Measurements from ENCODE around the gene ACTL8. TPM values are rescaled to one million over a fixed set of nuclear protein-coding genes. Genes with fewer than 3 reads are reported as not detected.

ACTL8 gene
- total and polyA plus RNA-seq, 2 experiments from 2014 or later, result 0.38 to 0.71 TPM

DNA sequence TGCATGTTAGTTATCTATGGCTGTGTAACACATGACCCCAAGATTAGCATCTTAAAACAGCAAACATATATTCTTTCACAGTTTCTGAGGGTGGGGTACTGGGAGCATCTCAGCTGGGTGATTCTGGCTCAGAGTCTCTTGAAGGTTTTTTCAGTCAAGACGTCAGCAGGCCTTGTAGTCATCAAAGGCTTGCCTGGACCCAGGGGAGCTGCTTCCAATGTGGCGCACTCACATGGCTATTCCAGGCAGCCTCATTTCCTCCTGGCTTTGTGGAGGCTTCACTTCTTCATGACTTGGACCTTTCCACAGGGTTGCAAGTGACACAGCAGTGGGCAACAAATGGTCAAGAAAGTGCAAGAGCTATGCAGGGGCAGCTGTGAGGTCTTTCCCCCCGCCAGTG lies 114.7 kb downstream of the ACTL8 start:
- Mint-ChIP-seq H3K27ac (no peak overlapping the region), H3K4me3 (no peak overlapping the region), H3K36me3 (ENCODE audit: low read depth) (peaks cover 5% of the 10 kb centered on the region; the same call in 2 of the 3 replicates), H3K27me3 (ENCODE audit: insufficient read depth, low read depth, poor library complexity) (peaks cover 3% of the 10 kb centered on the region), H3K9me3 (peaks cover 16% of the 10 kb centered on the region), H3K4me1 (peaks cover 11% of the 10 kb centered on the region; the same call in 2 of the 3 replicates)
- no peaks in the 10 kb centered on the region; the same call in 1 of the 2 replicates for H4K20me1 ChIP-seq (replicated peaks; ENCODE audit: insufficient read depth)
- peaks cover 5% of the 10 kb centered on the region for H3K4me1 ChIP-seq (ENCODE audit: insufficient read depth)
- DNase-seq (ENCODE audit: low spot score) (no peak), ATAC-seq (no peak)
- no peak overlapping the region for H3K27ac ChIP-seq (ENCODE audit: low read depth)
- 0 out of 2 replicates have a peak, but pooled peaks cover 4% of the 10 kb centered on the region for H3K9me2 ChIP-seq (ENCODE audit: insufficient read depth)
- H3K36me3 ChIP-seq (ENCODE audit: insufficient read depth), result no peaks in the 10 kb centered on the region
- no peaks in the 10 kb centered on the region for H3F3A ChIP-seq (replicated peaks; ENCODE audit: low read depth)
- H3K79me2 ChIP-seq (replicated peaks; ENCODE audit: insufficient read depth), result no peaks in the 10 kb centered on the region
- H3K27me3 ChIP-seq (ENCODE audit: insufficient read depth), result no peaks in the 10 kb centered on the region
- H3K4me3 ChIP-seq, result no peak overlapping the region
- no peak overlapping the region for H3K4me2 ChIP-seq
- no peak overlapping the region for H2AFZ ChIP-seq
- no peak for TF ChIP-seq EZH2 (IDR thresholded peaks at IDR 0.05; ENCODE audit: low read depth, unreplicated experiment)
- TF ChIP-seq, protein P1, sequence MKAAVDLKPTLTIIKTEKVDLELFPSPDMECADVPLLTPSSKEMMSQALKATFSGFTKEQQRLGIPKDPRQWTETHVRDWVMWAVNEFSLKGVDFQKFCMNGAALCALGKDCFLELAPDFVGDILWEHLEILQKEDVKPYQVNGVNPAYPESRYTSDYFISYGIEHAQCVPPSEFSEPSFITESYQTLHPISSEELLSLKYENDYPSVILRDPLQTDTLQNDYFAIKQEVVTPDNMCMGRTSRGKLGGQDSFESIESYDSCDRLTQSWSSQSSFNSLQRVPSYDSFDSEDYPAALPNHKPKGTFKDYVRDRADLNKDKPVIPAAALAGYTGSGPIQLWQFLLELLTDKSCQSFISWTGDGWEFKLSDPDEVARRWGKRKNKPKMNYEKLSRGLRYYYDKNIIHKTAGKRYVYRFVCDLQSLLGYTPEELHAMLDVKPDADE (IDR thresholded peaks at IDR 0.05), result no peak
- no peak for TF ChIP-seq STAT1 (IDR thresholded peaks at IDR 0.05; ENCODE audit: unreplicated experiment)
- no peak for TF ChIP-seq NANOG (IDR thresholded peaks at IDR 0.05; ENCODE audit: borderline replicate concordance)
- TF ChIP-seq, protein P2, sequence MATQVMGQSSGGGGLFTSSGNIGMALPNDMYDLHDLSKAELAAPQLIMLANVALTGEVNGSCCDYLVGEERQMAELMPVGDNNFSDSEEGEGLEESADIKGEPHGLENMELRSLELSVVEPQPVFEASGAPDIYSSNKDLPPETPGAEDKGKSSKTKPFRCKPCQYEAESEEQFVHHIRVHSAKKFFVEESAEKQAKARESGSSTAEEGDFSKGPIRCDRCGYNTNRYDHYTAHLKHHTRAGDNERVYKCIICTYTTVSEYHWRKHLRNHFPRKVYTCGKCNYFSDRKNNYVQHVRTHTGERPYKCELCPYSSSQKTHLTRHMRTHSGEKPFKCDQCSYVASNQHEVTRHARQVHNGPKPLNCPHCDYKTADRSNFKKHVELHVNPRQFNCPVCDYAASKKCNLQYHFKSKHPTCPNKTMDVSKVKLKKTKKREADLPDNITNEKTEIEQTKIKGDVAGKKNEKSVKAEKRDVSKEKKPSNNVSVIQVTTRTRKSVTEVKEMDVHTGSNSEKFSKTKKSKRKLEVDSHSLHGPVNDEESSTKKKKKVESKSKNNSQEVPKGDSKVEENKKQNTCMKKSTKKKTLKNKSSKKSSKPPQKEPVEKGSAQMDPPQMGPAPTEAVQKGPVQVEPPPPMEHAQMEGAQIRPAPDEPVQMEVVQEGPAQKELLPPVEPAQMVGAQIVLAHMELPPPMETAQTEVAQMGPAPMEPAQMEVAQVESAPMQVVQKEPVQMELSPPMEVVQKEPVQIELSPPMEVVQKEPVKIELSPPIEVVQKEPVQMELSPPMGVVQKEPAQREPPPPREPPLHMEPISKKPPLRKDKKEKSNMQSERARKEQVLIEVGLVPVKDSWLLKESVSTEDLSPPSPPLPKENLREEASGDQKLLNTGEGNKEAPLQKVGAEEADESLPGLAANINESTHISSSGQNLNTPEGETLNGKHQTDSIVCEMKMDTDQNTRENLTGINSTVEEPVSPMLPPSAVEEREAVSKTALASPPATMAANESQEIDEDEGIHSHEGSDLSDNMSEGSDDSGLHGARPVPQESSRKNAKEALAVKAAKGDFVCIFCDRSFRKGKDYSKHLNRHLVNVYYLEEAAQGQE (IDR thresholded peaks at IDR 0.05; ENCODE audit: unreplicated experiment), result no peak
- TF ChIP-seq ZNF114 (CRISPR knock-in tag; IDR thresholded peaks at IDR 0.05), result no peak

DNA sequence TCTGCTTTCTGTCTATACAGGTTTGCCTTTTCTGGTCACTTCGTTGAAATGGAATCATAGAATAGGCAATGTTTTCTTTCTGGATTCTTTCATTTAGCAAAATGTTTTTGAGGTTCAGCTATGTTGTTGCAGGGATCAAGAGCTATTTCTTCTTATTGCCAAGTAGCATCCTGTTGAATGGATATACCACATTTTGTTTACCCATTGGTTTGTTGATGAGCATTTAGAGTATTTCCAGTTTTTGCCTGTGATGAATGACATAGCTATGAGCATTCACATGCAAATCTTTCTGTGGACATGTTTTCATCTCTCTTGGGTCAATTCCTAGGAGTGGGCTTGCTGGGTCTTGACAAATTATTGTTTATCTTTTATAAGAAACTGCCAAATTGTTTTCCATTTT lies 115.5 kb downstream of the ACTL8 start:
- no peak overlapping the region for H3K4me3 ChIP-seq
- DNase-seq (ENCODE audit: low spot score), result no peak
- no peaks in the 10 kb centered on the region for H3K79me2 ChIP-seq (replicated peaks; ENCODE audit: insufficient read depth)
- no peak for TF ChIP-seq EZH2 (IDR thresholded peaks at IDR 0.05; ENCODE audit: low read depth, unreplicated experiment)
- no peak for TF ChIP-seq ZNF331 (CRISPR knock-in tag; IDR thresholded peaks at IDR 0.05; ENCODE audit: low read depth)
- TF ChIP-seq, protein P3, sequence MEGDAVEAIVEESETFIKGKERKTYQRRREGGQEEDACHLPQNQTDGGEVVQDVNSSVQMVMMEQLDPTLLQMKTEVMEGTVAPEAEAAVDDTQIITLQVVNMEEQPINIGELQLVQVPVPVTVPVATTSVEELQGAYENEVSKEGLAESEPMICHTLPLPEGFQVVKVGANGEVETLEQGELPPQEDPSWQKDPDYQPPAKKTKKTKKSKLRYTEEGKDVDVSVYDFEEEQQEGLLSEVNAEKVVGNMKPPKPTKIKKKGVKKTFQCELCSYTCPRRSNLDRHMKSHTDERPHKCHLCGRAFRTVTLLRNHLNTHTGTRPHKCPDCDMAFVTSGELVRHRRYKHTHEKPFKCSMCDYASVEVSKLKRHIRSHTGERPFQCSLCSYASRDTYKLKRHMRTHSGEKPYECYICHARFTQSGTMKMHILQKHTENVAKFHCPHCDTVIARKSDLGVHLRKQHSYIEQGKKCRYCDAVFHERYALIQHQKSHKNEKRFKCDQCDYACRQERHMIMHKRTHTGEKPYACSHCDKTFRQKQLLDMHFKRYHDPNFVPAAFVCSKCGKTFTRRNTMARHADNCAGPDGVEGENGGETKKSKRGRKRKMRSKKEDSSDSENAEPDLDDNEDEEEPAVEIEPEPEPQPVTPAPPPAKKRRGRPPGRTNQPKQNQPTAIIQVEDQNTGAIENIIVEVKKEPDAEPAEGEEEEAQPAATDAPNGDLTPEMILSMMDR (conservative IDR thresholded peaks at IDR 0.05; ENCODE audit: low read depth in 2 of 2), result no peak
- TF ChIP-seq POLR2AphosphoS5 (IDR thresholded peaks at IDR 0.05; ENCODE audit: low read depth), result no peak
- TF ChIP-seq, protein P2 (IDR thresholded peaks at IDR 0.05; ENCODE audit: unreplicated experiment), result no peak
- TF ChIP-seq, protein P1 (IDR thresholded peaks at IDR 0.05), result no peak
- no peak for TF ChIP-seq JUNB (IDR thresholded peaks at IDR 0.05; ENCODE audit: unreplicated experiment)
- no peaks in the 10 kb centered on the region; the same call in 1 of the 2 replicates for H4K20me1 ChIP-seq (replicated peaks; ENCODE audit: insufficient read depth)
- ATAC-seq, result no peak
- Mint-ChIP-seq H3K9me3 (peaks cover 16% of the 10 kb centered on the region), H3K27ac (no peak overlapping the region), H3K4me3 (no peak overlapping the region), H3K4me1 (peaks cover 15% of the 10 kb centered on the region), H3K27me3 (ENCODE audit: insufficient read depth, low read depth, poor library complexity) (peaks cover 1% of the 10 kb centered on the region), H3K36me3 (ENCODE audit: low read depth) (peaks cover 5% of the 10 kb centered on the region; the same call in 2 of the 3 replicates)
- no peaks in the 10 kb centered on the region for H3K36me3 ChIP-seq (ENCODE audit: insufficient read depth)
- no peak overlapping the region for H3K27ac ChIP-seq (ENCODE audit: low read depth)
- 0 out of 2 replicates have a peak, but pooled peaks cover 4% of the 10 kb centered on the region for H3K9me2 ChIP-seq (ENCODE audit: insufficient read depth)
- H3K4me2 ChIP-seq, result no peak overlapping the region
- H3F3A ChIP-seq (replicated peaks; ENCODE audit: low read depth), result no peaks in the 10 kb centered on the region
- peaks cover 9% of the 10 kb centered on the region for H3K4me1 ChIP-seq (ENCODE audit: insufficient read depth)
- H3K27me3 ChIP-seq (ENCODE audit: insufficient read depth), result no peaks in the 10 kb centered on the region
- no peak overlapping the region for H2AFZ ChIP-seq
